Naive thymus-derived CD8-positive, alpha-beta T cell (primary cell): ENCODE measurements around the gene LURAP1L. TPM values are rescaled to one million over a fixed set of nuclear protein-coding genes. Genes with fewer than 3 reads are reported as not detected.
A peak's percentile ranks its signal among the peaks of the same experiment; 100 is the strongest.

Source experiments
- ATAC-seq, 2 donors: fragments of 150-1000 bp; cut with Tn5 transposase in 1 of 2; sonication (Bioruptor Pico), chemical (Tn5 transposase) in 1 of 2; 1 replicate in 1 of 2; 2 replicates in 1 of 2; pipeline ENCODE4 v1.10.0; 2021; ENCODE audit warnings: mild to moderate bottlenecking in 2 of 2, moderate library complexity in 2 of 2
- POLR2A ChIA-PET: fragments of 350-600 bp; sonication (Branson Sonifier 250); formaldehyde crosslinking; loops from one replicate; lab custom pipeline; 2021; ENCODE audit warnings: antibody characterized with exemption; lab: Charles Lee
- DNase-seq, 10 donors: peaks; one replicate each; pipeline versions ENCODE4 v3.0.0 to v3.0.0-alpha.2; 2020 to 2022
- H3K27ac Mint-ChIP-seq, 10 donors: one replicate each; pipeline ENCODE4 v1.8.0; 2020 to 2022; ENCODE audit warnings: mild to moderate bottlenecking in 10 of 10, mixed read lengths in 10 of 10, moderate library complexity in 4 of 10, inconsistent platforms in 1 of 10
- H3K27me3 Mint-ChIP-seq, 5 donors: one replicate each; pipeline ENCODE4 v1.8.0; 2021 to 2022; ENCODE audit warnings: mixed read lengths in 5 of 5
- H3K36me3 Mint-ChIP-seq, 3 donors: one replicate each; pipeline ENCODE4 v1.8.0; 2020 to 2022; ENCODE audit warnings: mixed read lengths in 3 of 3, mild to moderate bottlenecking in 2 of 3, inconsistent platforms in 1 of 3
- H3K4me1 Mint-ChIP-seq, 4 donors: one replicate each; pipeline ENCODE4 v1.8.0; 2021 to 2022; ENCODE audit warnings: mixed read lengths in 4 of 4
- H3K4me3 Mint-ChIP-seq, 10 donors: one replicate each; pipeline ENCODE4 v1.8.0; 2020 to 2022; ENCODE audit warnings: mild to moderate bottlenecking in 10 of 10, mixed read lengths in 10 of 10, moderate library complexity in 6 of 10, inconsistent platforms in 1 of 10
- H3K9me3 Mint-ChIP-seq, 9 donors: one replicate each; pipeline ENCODE4 v1.8.0; 2020 to 2022; ENCODE audit warnings: mixed read lengths in 9 of 9, mild to moderate bottlenecking in 3 of 9, inconsistent platforms in 1 of 9, moderate library complexity in 1 of 9
- polyA plus RNA-seq, 3 donors: library from polyadenylated mRNA; unstranded; fragments of 300-500 nt; fragmentation: Illumina TruSeq; gene quantifications; one replicate each; pipeline ENCODE4 v1.2.3, GENCODE V29; 2021
- total RNA-seq, 8 experiments: library from RNA in 2 of 8; stranded (reverse) in 2 of 8; gene quantifications; one replicate each; pipeline ENCODE4 v1.2.3 and lab custom pipeline; 2021 to 2026

Gene LURAP1L
- total and polyA plus RNA-seq, 5 experiments from 2014 or later, result not detected

- DNase-seq (no peak), ATAC-seq (no peak)
- no peak overlapping the region for H3K4me3 Mint-ChIP-seq
- H3K9me3 Mint-ChIP-seq, result peaks cover 0 to 11% (median 3%) of the 10 kb centered on the region in 9 donors
- H3K36me3 Mint-ChIP-seq, result no peaks in the 10 kb centered on the region
- no peaks in the 10 kb centered on the region for H3K4me1 Mint-ChIP-seq
- no peaks in the 10 kb centered on the region for H3K27me3 Mint-ChIP-seq
- H3K27ac Mint-ChIP-seq, result no peak overlapping the region
- POLR2A ChIA-PET, result no interaction called here
Observed at GRCh38 chr9:12801663-12802062, 26.8 kb downstream of the LURAP1L start.

DNA sequence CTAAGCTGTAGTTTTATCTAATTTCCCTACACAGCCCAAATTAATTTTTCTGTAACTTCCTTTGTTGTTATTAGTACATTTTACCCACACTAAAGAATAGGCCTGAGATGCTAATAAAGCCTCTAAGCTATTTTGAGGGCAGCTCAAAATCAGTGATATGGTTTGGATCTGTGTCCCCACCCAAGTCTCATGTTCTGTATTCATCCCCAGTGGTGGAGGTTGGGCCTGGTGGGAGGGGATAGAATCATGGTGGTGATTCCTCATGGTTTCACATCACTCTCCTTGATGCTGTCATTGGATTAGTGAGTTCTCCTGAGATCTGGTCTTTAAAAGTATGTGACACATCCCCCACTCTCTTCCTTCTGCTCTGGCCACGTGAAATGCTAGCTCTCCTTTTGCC lies 27.3 kb downstream of the LURAP1L start:
- no peak for ATAC-seq
- Mint-ChIP-seq H3K9me3 (peaks cover 0 to 11% (median 3%) of the 10 kb centered on the region in 9 donors), H3K27ac (no peak overlapping the region), H3K27me3 (no peaks in the 10 kb centered on the region), H3K4me1 (no peaks in the 10 kb centered on the region), H3K4me3 (no peak overlapping the region), H3K36me3 (no peaks in the 10 kb centered on the region)
- DNase-seq, result no peak
- POLR2A ChIA-PET, result no interaction called here

DNA sequence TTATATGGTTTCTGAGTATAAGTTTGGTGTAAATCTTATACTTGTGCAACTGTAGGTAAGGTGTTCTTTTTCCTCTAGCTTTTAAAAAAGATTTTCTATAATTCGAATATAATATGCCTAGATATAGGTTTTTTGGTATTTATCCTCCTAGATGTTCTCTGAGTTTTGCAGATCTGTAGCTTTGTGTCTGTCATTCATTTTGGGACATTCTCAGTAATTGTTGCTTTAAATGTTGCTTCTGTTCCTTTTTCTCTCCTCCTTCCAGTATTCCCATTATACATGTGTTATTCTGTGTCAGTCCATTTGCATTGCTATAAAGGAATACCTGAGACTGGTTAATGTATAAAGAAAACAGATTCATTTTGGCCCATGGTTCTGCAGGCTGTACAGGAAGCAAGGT lies 33.7 kb downstream of the LURAP1L start:
- H3K27ac Mint-ChIP-seq, result no peak overlapping the region
- no peak overlapping the region for H3K4me3 Mint-ChIP-seq
- ATAC-seq (no peak), DNase-seq (no peak)
- peaks cover 0 to 16% (median 3%) of the 10 kb centered on the region in 9 donors for H3K9me3 Mint-ChIP-seq
- H3K4me1 Mint-ChIP-seq, result no peaks in the 10 kb centered on the region
- POLR2A ChIA-PET, result no interaction called here
- no peaks in the 10 kb centered on the region for H3K36me3 Mint-ChIP-seq
- H3K27me3 Mint-ChIP-seq, result no peaks in the 10 kb centered on the region

GRCh38 chr9:12809720-12810119 lies 34.9 kb downstream of the LURAP1L start:
- H3K4me3 Mint-ChIP-seq, result no peak overlapping the region
- ATAC-seq (no peak), DNase-seq (no peak)
- H3K36me3 Mint-ChIP-seq, result no peaks in the 10 kb centered on the region
- H3K27me3 Mint-ChIP-seq, result no peaks in the 10 kb centered on the region
- H3K4me1 Mint-ChIP-seq, result no peaks in the 10 kb centered on the region
- H3K27ac Mint-ChIP-seq, result no peak overlapping the region
- POLR2A ChIA-PET, result no interaction called here
- H3K9me3 Mint-ChIP-seq, result peaks cover 0 to 16% (median 4%) of the 10 kb centered on the region in 9 donors

DNA sequence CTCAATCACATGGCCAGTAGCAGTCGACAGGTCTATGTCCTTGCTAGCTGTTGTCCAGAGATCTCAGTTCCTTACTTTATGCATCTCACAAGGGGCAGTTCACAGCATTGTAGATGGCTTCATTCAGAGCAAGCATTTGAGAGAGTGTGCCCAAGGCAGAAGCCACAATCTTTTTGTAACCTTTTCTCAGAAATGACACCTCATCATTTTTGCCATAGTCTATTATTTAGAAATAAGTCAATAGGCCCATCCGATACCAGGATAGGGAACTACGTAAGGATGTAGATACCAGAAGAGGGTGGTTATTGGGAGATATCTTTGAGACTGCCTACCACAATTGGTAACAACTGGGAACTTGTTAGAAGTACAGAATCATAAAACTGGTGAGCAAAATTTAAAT lies 37.1 kb downstream of the LURAP1L start:
- DNase-seq (no peak), ATAC-seq (no peak)
- Mint-ChIP-seq H3K4me3 (no peak overlapping the region), H3K4me1 (no peaks in the 10 kb centered on the region), H3K36me3 (no peaks in the 10 kb centered on the region), H3K27ac (no peak overlapping the region), H3K27me3 (no peaks in the 10 kb centered on the region), H3K9me3 (peaks cover 0 to 16% (median 6%) of the 10 kb centered on the region in 9 donors)
- POLR2A ChIA-PET, result no interaction called here

DNA sequence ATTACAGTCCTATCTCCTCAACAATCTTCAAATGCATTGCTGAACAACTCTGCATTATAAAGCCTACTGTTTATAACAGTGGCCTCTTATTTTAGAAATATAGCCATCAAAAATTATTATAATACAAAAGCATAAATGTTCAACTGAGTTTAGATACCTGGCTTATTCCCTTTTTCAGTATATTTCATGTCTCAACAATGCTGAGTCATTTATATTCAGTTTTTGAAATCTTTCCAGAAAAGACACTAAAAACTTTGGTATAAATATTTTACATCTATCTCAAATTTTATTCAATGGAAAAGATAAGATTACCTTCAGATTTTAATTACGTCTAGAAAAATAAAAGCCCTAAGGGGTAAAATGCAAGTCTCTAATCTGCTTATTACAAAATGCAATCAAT lies 37.9 kb downstream of the LURAP1L start:
- Mint-ChIP-seq H3K36me3 (no peaks in the 10 kb centered on the region), H3K27ac (no peak overlapping the region), H3K4me1 (no peaks in the 10 kb centered on the region), H3K4me3 (no peak overlapping the region), H3K9me3 (peaks cover 3 to 14% (median 6%) of the 10 kb centered on the region in 9 donors), H3K27me3 (no peaks in the 10 kb centered on the region)
- POLR2A ChIA-PET, result no interaction called here
- ATAC-seq, result no peak
- no peak for DNase-seq

DNA sequence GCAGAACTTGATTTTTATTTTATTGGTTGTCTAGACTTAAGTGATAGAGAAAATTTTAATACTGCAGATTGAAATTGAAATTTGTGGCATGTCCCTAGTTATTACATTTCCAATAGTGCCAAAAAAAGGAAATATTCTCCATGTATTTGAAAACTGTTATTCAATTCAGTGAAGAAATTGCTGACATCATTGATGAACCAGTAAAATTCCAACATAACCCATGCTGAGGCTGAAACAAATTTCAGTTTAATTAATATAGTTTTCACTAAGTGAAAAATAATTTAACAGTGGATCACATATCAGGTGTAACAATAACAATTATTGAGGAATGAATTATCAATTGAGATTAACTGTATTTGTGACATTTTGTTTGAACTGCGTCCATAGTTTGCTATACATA lies 38.7 kb downstream of the LURAP1L start:
- Mint-ChIP-seq H3K4me3 (no peak overlapping the region), H3K27ac (no peak overlapping the region), H3K36me3 (no peaks in the 10 kb centered on the region), H3K9me3 (peaks cover 3 to 14% (median 6%) of the 10 kb centered on the region in 9 donors), H3K27me3 (no peaks in the 10 kb centered on the region), H3K4me1 (no peaks in the 10 kb centered on the region)
- ATAC-seq (no peak), DNase-seq (no peak)
- POLR2A ChIA-PET, result no interaction called here

GRCh38 chr9:12813960-12814876 lies 39.4 kb downstream of the LURAP1L start:
- Mint-ChIP-seq H3K9me3 (peaks cover 0 to 14% (median 7%) of the 10 kb centered on the region in 9 donors), H3K4me3 (no peak overlapping the region), H3K27me3 (no peaks in the 10 kb centered on the region), H3K4me1 (no peaks in the 10 kb centered on the region), H3K36me3 (no peaks in the 10 kb centered on the region), H3K27ac (no peak overlapping the region)
- POLR2A ChIA-PET, result no interaction called here
- no peak for ATAC-seq
- no peak for DNase-seq

- Mint-ChIP-seq H3K36me3 (no peaks in the 10 kb centered on the region), H3K27ac (no peak overlapping the region), H3K9me3 (peaks cover 0 to 15% (median 7%) of the 10 kb centered on the region in 9 donors), H3K27me3 (no peaks in the 10 kb centered on the region), H3K4me3 (no peak overlapping the region), H3K4me1 (no peaks in the 10 kb centered on the region)
- DNase-seq (no peak), ATAC-seq (no peak)
- POLR2A ChIA-PET, result no interaction called here
Observed at GRCh38 chr9:12814877-12815237, 40.0 kb downstream of the LURAP1L start.

- POLR2A ChIA-PET, result no interaction called here
- no peaks in the 10 kb centered on the region for H3K36me3 Mint-ChIP-seq
- DNase-seq, result no peak
- ATAC-seq, result no peak
- H3K4me3 Mint-ChIP-seq, result no peak overlapping the region
- no peaks in the 10 kb centered on the region for H3K4me1 Mint-ChIP-seq
- peaks cover 0 to 15% (median 7%) of the 10 kb centered on the region in 9 donors for H3K9me3 Mint-ChIP-seq
- no peak overlapping the region for H3K27ac Mint-ChIP-seq
- no peaks in the 10 kb centered on the region for H3K27me3 Mint-ChIP-seq
Observed at GRCh38 chr9:12815888-12816287, 41.1 kb downstream of the LURAP1L start.

GRCh38 chr9:12816656-12817101 lies 41.9 kb downstream of the LURAP1L start:
- DNase-seq, result no peak
- no peak overlapping the region for H3K4me3 Mint-ChIP-seq
- no peak overlapping the region for H3K27ac Mint-ChIP-seq
- POLR2A ChIA-PET, result no interaction called here
- peaks cover 0 to 15% (median 7%) of the 10 kb centered on the region in 9 donors for H3K9me3 Mint-ChIP-seq
- no peaks in the 10 kb centered on the region for H3K4me1 Mint-ChIP-seq
- no peak for ATAC-seq
- no peaks in the 10 kb centered on the region for H3K36me3 Mint-ChIP-seq
- H3K27me3 Mint-ChIP-seq, result no peaks in the 10 kb centered on the region

GRCh38 chr9:12817702-12818101 lies 42.9 kb downstream of the LURAP1L start:
- H3K27me3 Mint-ChIP-seq, result no peaks in the 10 kb centered on the region

DNA sequence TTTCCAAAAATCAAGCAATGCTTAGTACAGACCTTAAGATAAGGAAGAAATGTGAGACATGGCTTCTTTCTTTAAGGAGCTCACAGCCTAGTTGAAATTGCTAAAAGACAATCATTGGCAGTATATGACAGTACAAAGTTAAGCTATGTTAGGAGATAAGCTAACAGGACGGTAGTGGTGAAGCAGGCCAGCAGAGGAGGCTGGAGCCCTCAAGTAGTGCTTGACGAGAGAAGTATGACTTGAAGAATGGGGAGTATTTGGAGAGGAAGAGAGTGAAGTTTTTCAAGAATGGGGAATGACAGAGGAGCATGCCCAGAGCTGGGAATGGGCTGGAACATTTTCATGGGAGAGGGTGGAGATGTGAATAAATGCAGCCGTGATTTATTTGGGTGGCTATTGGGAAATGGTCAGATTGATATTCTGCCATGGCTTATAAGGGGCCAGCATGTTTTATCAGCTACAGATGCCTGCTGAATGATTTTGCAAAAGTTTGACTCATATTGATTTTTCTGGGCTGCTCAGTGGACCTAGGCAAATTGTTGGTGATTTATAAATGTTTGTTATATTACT lies 43.7 kb downstream of the LURAP1L start:
- no peaks in the 10 kb centered on the region for H3K27me3 Mint-ChIP-seq
- no peak for DNase-seq
- H3K36me3 Mint-ChIP-seq, result no peaks in the 10 kb centered on the region
- no peaks in the 10 kb centered on the region for H3K4me1 Mint-ChIP-seq
- H3K27ac Mint-ChIP-seq, result peak overlapping the region in 1 of 10 donors; percentile 3
- POLR2A ChIA-PET, result no interaction called here
- no peak for ATAC-seq
- H3K4me3 Mint-ChIP-seq, result no peak overlapping the region
- peaks cover 0 to 15% (median 5%) of the 10 kb centered on the region in 9 donors for H3K9me3 Mint-ChIP-seq

More at GRCh38 chr9:12817702-12818101, 42.9 kb downstream of the LURAP1L start:
- no peak overlapping the region for H3K27ac Mint-ChIP-seq
- no peak for DNase-seq
- ATAC-seq, result no peak
- H3K9me3 Mint-ChIP-seq, result peaks cover 0 to 15% (median 5%) of the 10 kb centered on the region in 9 donors
- H3K36me3 Mint-ChIP-seq, result no peaks in the 10 kb centered on the region
- POLR2A ChIA-PET, result no interaction called here
- H3K4me1 Mint-ChIP-seq, result no peaks in the 10 kb centered on the region
- H3K4me3 Mint-ChIP-seq, result no peak overlapping the region
